K562 (cell line): Measurements from ENCODE around the gene MCCC2. TPM values are rescaled to one million over a fixed set of nuclear protein-coding genes. Genes with fewer than 3 reads are reported as not detected.

Source experiments
- ATAC-seq: fragments of 200-7000 bp; cut with Tn5 transposase; 3 replicates; pipeline ENCODE4 v1.9.1; 2020; ENCODE audit warnings: moderate library complexity
- BruUV-seq: library from RNA; stranded (reverse); fragments of 400-500 nt; replicated peaks from 2 replicates; lab custom pipeline; 2021; lab: Mats Ljungman, UMichigan
- CTCF ChIA-PET: fragments of 300-600 bp; formaldehyde crosslinking; extraction: SDS; loops from one replicate; lab custom pipeline; 2021; ENCODE audit warnings: low intra/inter-chr PET ratio; lab: Yijun Ruan, JAX
- POLR2A ChIA-PET: fragments of 300-600, 350-650 bp; sonication (Branson Sonifier 250); formaldehyde crosslinking; extraction: SDS; loops from one replicate; lab custom pipeline; 2021; ENCODE audit warnings: antibody characterized with exemption, inconsistent platforms; lab: Yijun Ruan, JAX
- DNase-seq, 4 experiments: peaks; one replicate each; pipeline versions ENCODE4 v3.0.0 to v3.0.0-alpha.2; 2011 to 2018; ENCODE audit warnings: low spot score in 3 of 4, mixed read lengths in 3 of 4; ENCODE audit errors: extremely low read depth in 1 of 4
- FAIRE-seq: peaks from 2 replicates; lab custom pipeline; 2011; peaks lifted over from hg19 to GRCh38; lab: Jason Lieb, UNC
- H2AFZ ChIP-seq: 2 replicates; pipeline ENCODE4 v1.6.0; 2011; ENCODE audit warnings: low read depth, low read length, control low read depth, inconsistent platforms
- H3K27ac ChIP-seq: fragments of 200-600 bp; 3 replicates; pipeline ENCODE4 v1.8.0; 2011; ENCODE audit warnings: low read depth, mild to moderate bottlenecking, control low read depth, inconsistent platforms, low read length, moderate library complexity, mixed read lengths; ENCODE audit errors: extremely low read depth
- H3K27me3 ChIP-seq, 2 experiments: fragments of 300-600 bp in 1 of 2; 2 replicates in 1 of 2; 3 replicates in 1 of 2; pipeline versions ENCODE4 v1.6.0 to v1.8.0; 2011; ENCODE audit warnings: inconsistent platforms in 2 of 2, low read length in 2 of 2, mild to moderate bottlenecking in 1 of 2, mixed read lengths in 1 of 2, moderate library complexity in 1 of 2; ENCODE audit not compliant: control insufficient read depth in 2 of 2, insufficient read depth in 2 of 2
- H3K36me3 ChIP-seq: fragments of 300-600 bp; 3 replicates; pipeline ENCODE4 v1.8.0; 2011; ENCODE audit warnings: mild to moderate bottlenecking, low read length, inconsistent platforms; ENCODE audit not compliant: control insufficient read depth, insufficient read depth
- H3K4me1 ChIP-seq, 2 experiments: fragments of 200-600 bp in 1 of 2; replicated peaks in 1 of 2; 2 replicates in 1 of 2; 3 replicates in 1 of 2; pipeline versions ENCODE4 v1.5.1 to v1.8.0; 2011; ENCODE audit warnings: inconsistent platforms in 2 of 2, low read length in 2 of 2, mild to moderate bottlenecking in 1 of 2, mixed read lengths in 1 of 2, moderate library complexity in 1 of 2; ENCODE audit not compliant: control insufficient read depth in 2 of 2, insufficient read depth in 2 of 2
- H3K4me2 ChIP-seq: 2 replicates; pipeline ENCODE4 v1.6.1; 2011; ENCODE audit warnings: low read length, control low read depth, inconsistent platforms, mixed read lengths; ENCODE audit not compliant: insufficient read depth
- H3K4me3 ChIP-seq: fragments of 200-600 bp; sonication (generic), shearing (Covaris generic); 2 replicates; pipeline ENCODE4 v1.5.1; 2016; ENCODE audit warnings: control low read depth, inconsistent platforms
- H3K79me2 ChIP-seq: fragments of 200-600 bp; 3 replicates; pipeline ENCODE4 v1.8.0; 2011; ENCODE audit warnings: low read length, inconsistent platforms; ENCODE audit not compliant: control insufficient read depth, insufficient read depth
- H3K9ac ChIP-seq, 2 experiments: 2 replicates each; pipeline versions ENCODE4 v1.6.0 to v1.6.1; 2011; ENCODE audit warnings: low read depth in 2 of 2, low read length in 2 of 2, control low read depth in 1 of 2, inconsistent platforms in 1 of 2, mild to moderate bottlenecking in 1 of 2, mixed read lengths in 1 of 2; ENCODE audit not compliant: insufficient read depth in 1 of 2
- H3K9me1 ChIP-seq: one replicate; pipeline ENCODE4 v1.6.0; 2011; ENCODE audit warnings: inconsistent platforms, mild to moderate bottlenecking, low read length, moderate library complexity; ENCODE audit not compliant: control insufficient read depth, insufficient read depth
- H3K9me3 ChIP-seq: replicated peaks from 2 replicates; pipeline ENCODE4 v1.5.1; 2011; ENCODE audit warnings: low read depth, low read length, inconsistent platforms; ENCODE audit not compliant: control insufficient read depth, insufficient read depth
- H4K20me1 ChIP-seq: replicated peaks from 2 replicates; pipeline ENCODE4 v1.6.1; 2011; ENCODE audit warnings: low read length, inconsistent platforms, mixed read lengths; ENCODE audit not compliant: control insufficient read depth, insufficient read depth
- CHD4 ChIP-seq: fragments of 200-600 bp; sonication (generic); IDR thresholded peaks from 3 replicates; pipeline ENCODE4 v1.6.1; 2012; ENCODE audit warnings: low read depth, mild to moderate bottlenecking, mixed read lengths, low read length, inconsistent platforms; ENCODE audit not compliant: insufficient read depth, insufficient replicate concordance, poor library complexity, severe bottlenecking
- COPS2 ChIP-seq: fragments of 450-650 bp; conservative IDR thresholded peaks from 2 replicates; pipeline ENCODE4 v1.6.1; 2016; ENCODE audit warnings: mild to moderate bottlenecking, moderate library complexity
- GTF2E2 ChIP-seq: fragments of 200-800 bp; sonication (Bioruptor generic); IDR thresholded peaks from 2 replicates; pipeline ENCODE4 v1.6.1; 2016; ENCODE audit warnings: missing genetic modification characterization, missing compliant biosample characterization
- HMG20B ChIP-seq: fragments of 250-450 bp; sonication (Bioruptor Pico); IDR thresholded peaks from 2 replicates; pipeline ENCODE4 v1.5.0; 2021; ENCODE audit warnings: mild to moderate bottlenecking
- MBD2 ChIP-seq: sonication (generic); IDR thresholded peaks from 2 replicates; pipeline ENCODE4 v1.6.1; 2016; ENCODE audit warnings: low read depth, borderline replicate concordance
- PTTG1 ChIP-seq: fragments of 450-650 bp; IDR thresholded peaks from 2 replicates; pipeline ENCODE4 v1.6.1; 2016; ENCODE audit warnings: low read depth, mild to moderate bottlenecking, missing genetic modification characterization, missing compliant biosample characterization
- SRSF7 ChIP-seq: fragments of 200-400 bp; formaldehyde crosslinking; optimal IDR thresholded peaks from 2 replicates; pipeline ENCODE3; 2017; ENCODE audit warnings: mild to moderate bottlenecking, low read depth, low read length
- TBP ChIP-seq: optimal IDR thresholded peaks from 2 replicates; pipeline ENCODE3; 2011; ENCODE audit warnings: low read depth, low read length, improper control_type of control experiment
- XRCC4 ChIP-seq: IDR thresholded peaks from one replicate; pipeline ENCODE4 v1.6.1; 2011; ENCODE audit not compliant: insufficient read depth, insufficient read length; ENCODE audit errors: extremely low read depth
- ZBTB7A ChIP-seq: IDR thresholded peaks from 2 replicates; pipeline ENCODE4 v1.6.1; 2011; ENCODE audit warnings: low read depth, mild to moderate bottlenecking, low read length, moderate library complexity, borderline replicate concordance; ENCODE audit not compliant: control insufficient read depth
- ZEB2 ChIP-seq: fragments of 450-650 bp; IDR thresholded peaks from 2 replicates; pipeline ENCODE4 v1.6.1; 2016
- ZNF668 ChIP-seq: fragments of 250-450 bp; sonication (Bioruptor Pico); IDR thresholded peaks from 2 replicates; pipeline ENCODE4 v1.8.0; 2022; ENCODE audit warnings: mild to moderate bottlenecking, inconsistent platforms
- ZNF699 ChIP-seq: fragments of 250-450 bp; sonication (Bioruptor Pico); IDR thresholded peaks from 2 replicates; pipeline ENCODE4 v1.8.0; 2021; ENCODE audit warnings: mild to moderate bottlenecking, moderate library complexity; ENCODE audit not compliant: insufficient replicate concordance
- ZNF75A ChIP-seq: fragments of 450-650 bp; formaldehyde crosslinking; IDR thresholded peaks from 2 replicates; pipeline ENCODE4 v1.4.0; 2020; ENCODE audit warnings: mild to moderate bottlenecking
- ZNF830 ChIP-seq: fragments of 250-450 bp; sonication (Bioruptor Pico); IDR thresholded peaks from 2 replicates; pipeline ENCODE4 v1.5.0; 2021; ENCODE audit warnings: mild to moderate bottlenecking
- WGBS: fragments of 100-300 bp; shearing (Covaris generic); methylation state at CpG from one replicate; pipeline ENCODE4 v1.1.6; 2016; ENCODE audit warnings: low coverage, mixed read lengths; ENCODE audit not compliant: insufficient coverage; ENCODE audit errors: missing lambda C conversion rate; 5-methylcytosine and 5-hydroxymethylcytosine counted together
- in situ Hi-C: fragments of 300-500 bp; cut with MboI; formaldehyde crosslinking; loops from 4 replicates; pipeline ENCODE4 v1.15.0; 2018; ENCODE audit warnings: inconsistent platforms, mixed read lengths
- intact Hi-C: fragments of 100-400 bp; cut with micrococcal nuclease; formaldehyde crosslinking; loops from 2 replicates; pipeline ENCODE4 v1.14.2; 2022
- polyA plus RNA-seq, 8 experiments: library from polyadenylated mRNA; depleted of rRNA in 4 of 8; stranded (reverse) in 5 of 8; unstranded in 3 of 8; fragments of >200 nt; fragmentation: Nextera tagmentation in 2 of 8; fragmentation: Illumina TruSeq in 1 of 8; extraction: Ambion mirVana in 2 of 8; extraction: Trizol in 1 of 8; gene quantifications; 2 replicates each; pipeline versions ENCODE4 v1.2.1 to v1.2.3, GENCODE V29; 2011 to 2014; ENCODE audit warnings: inconsistent platforms in 1 of 8, missing spikeins in 1 of 8
- total RNA-seq, 7 experiments: library from RNA; depleted of rRNA in 6 of 7; stranded (reverse); fragments of >200 nt in 6 of 7; fragmentation: Illumina TruSeq in 2 of 7; extraction: Trizol in 2 of 7; gene quantifications; 2 replicates each; pipeline versions ENCODE4 v1.2.1 to v1.2.3, GENCODE V29; 2011 to 2021; ENCODE audit warnings: low replicate concordance in 1 of 7

The MCCC2 gene
- total and polyA plus RNA-seq, 9 of the 15 experiments (the other 6 are each of a cell fraction or from before 2014, with no cell fraction given) = 17.1 to 77.9 (median 52.5) TPM

DNA sequence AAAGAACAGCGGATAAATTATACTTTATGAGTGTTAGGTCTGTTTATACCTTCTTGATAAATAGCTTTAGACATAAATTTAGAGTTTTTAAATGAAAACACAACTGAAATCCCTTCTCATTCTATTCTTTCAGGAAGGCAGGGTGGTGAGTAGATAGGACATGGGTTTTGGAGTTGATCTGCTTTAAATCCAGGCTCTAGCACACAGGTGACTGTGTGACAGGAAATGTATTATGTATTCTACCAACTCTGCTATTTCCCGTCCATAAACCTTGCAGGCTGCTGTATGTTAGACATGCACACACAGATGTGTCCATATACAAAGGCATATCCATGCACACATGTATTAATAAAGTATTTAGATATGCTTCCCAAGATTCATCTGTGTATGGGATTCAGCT lies 112.6 kb downstream of the MCCC2 start:
- FAIRE-seq (no peak), DNase-seq (no peak), ATAC-seq (no peak)
- Histone ChIP-seq H3K79me2 (no peaks in the 10 kb centered on the region), H3K9me3 (no peaks in the 10 kb centered on the region), H3K36me3 (no peaks in the 10 kb centered on the region), H3K4me3 (no peak overlapping the region), H3K9ac (no peak overlapping the region), H3K4me2 (no peak overlapping the region), H3K4me1 (no peaks in the 10 kb centered on the region), H3K27ac (no peak overlapping the region), H3K9me1 (peaks cover 2% of the 10 kb centered on the region), H3K27me3 (peaks cover 18 to 33% of the 10 kb centered on the region in 2 experiments), H2AFZ (no peak overlapping the region), H4K20me1 (no peaks in the 10 kb centered on the region)
- in situ Hi-C loops = no loop called here
- ChIA-PET CTCF (no interaction called here), POLR2A (no interaction called here)
- WGBS = 3% methylated on average over 2 of the region's 2 CpGs
- intact Hi-C loops = no loop called here
- BruUV-seq = no TSS peak
- TF ChIP-seq ZNF830 (CRISPR knock-in tag) = no peak
- TF ChIP-seq SRSF7 = no peak
- TF ChIP-seq ZBTB7A = no peak
- no peak for TF ChIP-seq PTTG1 (tag)
- no peak for TF ChIP-seq XRCC4
- no peak for TF ChIP-seq HMG20B
- no peak for TF ChIP-seq ZNF75A (CRISPR knock-in tag)
- TF ChIP-seq ZEB2 = no peak
- no peak for TF ChIP-seq ZNF699 (CRISPR knock-in tag)
- TF ChIP-seq CHD4 = no peak
- TF ChIP-seq TBP = no peak
- TF ChIP-seq ZNF668 (CRISPR knock-in tag) = no peak
- no peak for TF ChIP-seq COPS2
- TF ChIP-seq GTF2E2 = no peak
- no peak for TF ChIP-seq MBD2
